Natural killer cell (primary cell): ENCODE measurements around the gene NDUFV3. TPM values are rescaled to one million over a fixed set of nuclear protein-coding genes. Genes with fewer than 3 reads are reported as not detected.
"Not testable (repeated sequence)": the region's sequence is repeated elsewhere in the genome, so short reads cannot be mapped to it uniquely, and the experiment has no call there.

Source experiments
- ATAC-seq, 3 donors: fragments of 150-1000 bp in 2 of 3; fragments of 200-7000 bp in 1 of 3; cut with Tn5 transposase; 1 replicate in 1 of 3; 2 replicates in 2 of 3; pipeline ENCODE4 v1.10.0; 2021; ENCODE audit warnings: mild to moderate bottlenecking in 2 of 3, moderate library complexity in 2 of 3
- DNase-seq, 2 donors: peaks; one replicate each; pipeline versions ENCODE4 v3.0.0 to v3.0.0-alpha.2; 2013 to 2021; ENCODE audit warnings: mixed read lengths in 1 of 2
- H3K27ac ChIP-seq: one replicate; pipeline ENCODE4 v1.5.1; 2013; ENCODE audit warnings: mild to moderate bottlenecking, low read length
- H3K27me3 ChIP-seq: one replicate; pipeline ENCODE4 v1.6.1; 2013; ENCODE audit warnings: low read length; ENCODE audit not compliant: control insufficient read depth, insufficient read depth
- H3K36me3 ChIP-seq: one replicate; pipeline ENCODE4 v1.6.1; 2013; ENCODE audit warnings: low read length; ENCODE audit not compliant: control insufficient read depth, insufficient read depth
- H3K4me1 ChIP-seq: one replicate; pipeline ENCODE4 v1.6.1; 2013; ENCODE audit warnings: low read length; ENCODE audit not compliant: control insufficient read depth, insufficient read depth
- H3K4me3 ChIP-seq: one replicate; pipeline ENCODE4 v1.5.1; 2013; ENCODE audit warnings: low read length
- H3K9me3 ChIP-seq: one replicate; pipeline ENCODE4 v1.6.1; 2013; ENCODE audit warnings: low read length; ENCODE audit not compliant: control insufficient read depth, insufficient read depth
- H3K27ac Mint-ChIP-seq, 2 donors: one replicate each; pipeline ENCODE4 v1.8.0; 2022; ENCODE audit warnings: mild to moderate bottlenecking in 2 of 2, mixed read lengths in 2 of 2, moderate library complexity in 1 of 2
- H3K27me3 Mint-ChIP-seq, 2 donors: one replicate each; pipeline ENCODE4 v1.8.0; 2022; ENCODE audit warnings: low read depth in 2 of 2, mixed read lengths in 2 of 2
- H3K36me3 Mint-ChIP-seq: one replicate; pipeline ENCODE4 v1.8.0; 2022; ENCODE audit warnings: mixed read lengths
- H3K4me1 Mint-ChIP-seq, 2 donors: one replicate each; pipeline ENCODE4 v1.8.0; 2022; ENCODE audit warnings: mixed read lengths in 2 of 2
- H3K4me3 Mint-ChIP-seq: one replicate; pipeline ENCODE4 v1.8.0; 2022; ENCODE audit warnings: mild to moderate bottlenecking, moderate library complexity, mixed read lengths
- H3K9me3 Mint-ChIP-seq, 2 donors: one replicate each; pipeline ENCODE4 v1.8.0; 2022; ENCODE audit warnings: mixed read lengths in 2 of 2
- CTCF ChIP-seq: fragments of 200-600 bp; IDR thresholded peaks from one replicate; pipeline ENCODE4 v1.8.0; 2022; ENCODE audit warnings: antibody characterized with exemption
- WGBS: methylation state at CpG from one replicate; pipeline ENCODE4 v1.1.7; 2013; ENCODE audit warnings: missing lambda C conversion rate; ENCODE audit not compliant: insufficient coverage; 5-methylcytosine and 5-hydroxymethylcytosine counted together
- intact Hi-C: fragments of 100-400 bp; cut with micrococcal nuclease; formaldehyde crosslinking; loops from one replicate; pipeline ENCODE4 v1.14.2; 2022
- total RNA-seq, 4 donors: library from RNA; stranded (reverse); fragments of 120-200 nt in 1 of 4; gene quantifications; one replicate each; pipeline versions ENCODE4 v1.2.3 to v1.2.4, GENCODE V29; 2013 to 2022

NDUFV3 gene
- total RNA-seq, 3 donors from 2014 or later (not counting 1 experiment from before 2014, with no cell fraction given), result 21.8 to 25.7 (median 23.9) TPM

- Mint-ChIP-seq H3K27ac (no peak overlapping the region), H3K36me3 (no peaks in the 10 kb centered on the region), H3K27me3 (no peaks in the 10 kb centered on the region), H3K9me3 (no peaks in the 10 kb centered on the region), H3K4me3 (no peak overlapping the region), H3K4me1 (no peaks in the 10 kb centered on the region)
- ATAC-seq (no peak), DNase-seq (no peak)
- Histone ChIP-seq H3K36me3 (no peaks in the 10 kb centered on the region), H3K27ac (no peak overlapping the region), H3K9me3 (no peaks in the 10 kb centered on the region), H3K4me3 (no peak overlapping the region), H3K4me1 (no peaks in the 10 kb centered on the region), H3K27me3 (no peaks in the 10 kb centered on the region)
- no peak for TF ChIP-seq CTCF
- WGBS, result 88% methylated on average over 6 of the region's 6 CpGs
- intact Hi-C loops, result no loop called here
Observed at GRCh38 chr21:42941696-42942085, 48.6 kb downstream of the NDUFV3 start.

GRCh38 chr21:42942244-42942643, 49.1 kb downstream of the NDUFV3 start:
- no peak for TF ChIP-seq CTCF
- DNase-seq, result no peak
- Histone ChIP-seq H3K27me3 (no peaks in the 10 kb centered on the region), H3K4me3 (no peak overlapping the region), H3K36me3 (no peaks in the 10 kb centered on the region), H3K9me3 (no peaks in the 10 kb centered on the region), H3K27ac (no peak overlapping the region), H3K4me1 (no peaks in the 10 kb centered on the region)
- no peaks in the 10 kb centered on the region for H3K36me3 Mint-ChIP-seq
- no peaks in the 10 kb centered on the region for H3K4me1 Mint-ChIP-seq
- intact Hi-C loops, result no loop called here
- H3K9me3 Mint-ChIP-seq, result no peaks in the 10 kb centered on the region
- 66% methylated on average over 6 of the region's 6 CpGs for WGBS
- H3K27ac Mint-ChIP-seq, result no peak overlapping the region
- no peak for ATAC-seq
- H3K4me3 Mint-ChIP-seq, result no peak overlapping the region
- no peaks in the 10 kb centered on the region for H3K27me3 Mint-ChIP-seq

- ATAC-seq, H3K4me3 ChIP-seq, intact Hi-C loops, H3K36me3 Mint-ChIP-seq, DNase-seq, H3K4me3 Mint-ChIP-seq, H3K27me3 Mint-ChIP-seq, H3K27me3 ChIP-seq, H3K4me1 Mint-ChIP-seq, H3K27ac Mint-ChIP-seq, H3K36me3 ChIP-seq, H3K27ac ChIP-seq, H3K4me1 ChIP-seq, H3K9me3 Mint-ChIP-seq, H3K9me3 ChIP-seq: not testable (repeated sequence)
- 78% methylated on average over 13 of the region's 13 CpGs for WGBS
Observed at GRCh38 chr21:42949094-42949755, 56.1 kb downstream of the NDUFV3 start.

- H3K4me3 ChIP-seq, result not testable (repeated sequence)
Observed at GRCh38 chr21:42951193-42951592, 58.1 kb downstream of the NDUFV3 start.

More at GRCh38 chr21:42951193-42951592, 58.1 kb downstream of the NDUFV3 start:
- H3K4me1 ChIP-seq, ATAC-seq, DNase-seq, H3K27me3 ChIP-seq, H3K36me3 ChIP-seq, H3K27me3 Mint-ChIP-seq, H3K36me3 Mint-ChIP-seq, H3K4me1 Mint-ChIP-seq, H3K9me3 Mint-ChIP-seq, H3K4me3 Mint-ChIP-seq, H3K27ac Mint-ChIP-seq, H3K27ac ChIP-seq, H3K9me3 ChIP-seq, intact Hi-C loops: not testable (repeated sequence)
- 100% methylated on average over 4 of the region's 9 CpGs for WGBS
